Naive B cell (primary cell): ENCODE measurements around the gene CRAT. TPM values are rescaled to one million over a fixed set of nuclear protein-coding genes. Genes with fewer than 3 reads are reported as not detected.

Experiments
- polyA plus RNA-seq, 6 donors: library from polyadenylated mRNA; unstranded; fragments of 300-500 nt; fragmentation: Illumina TruSeq; gene quantifications; one replicate each; pipeline ENCODE4 v1.2.3, GENCODE V29; 2021; ENCODE audit warnings: low read depth in 6 of 6

Gene CRAT
- polyA plus RNA-seq, 6 donors from 2014 or later = 4.5 to 11.0 (median 7.5) TPM

Other genes starting within 250 kb of the CRAT start
- 1 to 10 TPM; 7.0 to 9.7 (median 8.5) TPM for gene KYAT1, start 228.8 kb downstream of the CRAT start, polyA plus RNA-seq
- gene LRRC8A, start 228.7 kb downstream of the CRAT start, polyA plus RNA-seq = 10 to 100 TPM in 5 of 6 donors, 1 to 10 TPM in 1; 8.7 to 25.5 (median 14.6) TPM
- gene PHYHD1, start 189.8 kb downstream of the CRAT start, polyA plus RNA-seq = under 1 TPM in 2 of 6 donors, not detected in 4; 0.34 to 0.39 TPM
- gene DOLK, start 163.2 kb downstream of the CRAT start, polyA plus RNA-seq = 10 to 100 TPM in 4 of 6 donors, 1 to 10 TPM in 2; 9.3 to 14.2 (median 10.4) TPM
- 10 to 100 TPM; 20.2 to 30.2 (median 24.7) TPM for gene NUP188, start 163.1 kb downstream of the CRAT start, polyA plus RNA-seq
- 10 to 100 TPM; 18.0 to 38.7 (median 30.5) TPM for gene SH3GLB2, start 82.5 kb downstream of the CRAT start, polyA plus RNA-seq
- gene MIGA2, start 74.2 kb downstream of the CRAT start, polyA plus RNA-seq = 10 to 100 TPM in 1 of 6 donors, 1 to 10 TPM in 5; 2.7 to 12.8 (median 6.2) TPM
- 1 to 10 TPM; 3.2 to 9.7 (median 6.4) TPM for gene DOLPP1, start 29.7 kb downstream of the CRAT start, polyA plus RNA-seq
- gene PTPA, start 622 bp upstream of the CRAT start, polyA plus RNA-seq = 10 to 100 TPM in 5 of 6 donors, 1 to 10 TPM in 1; 8.1 to 18.0 (median 13.5) TPM
- under 1 TPM in 2 of 6 donors, not detected in 4; 0.09 TPM for gene IER5L, start 67.5 kb upstream of the CRAT start, polyA plus RNA-seq